ENCODE results near the gene ZNF418. TPM values are rescaled to one million over a fixed set of nuclear protein-coding genes. Genes with fewer than 3 reads are reported as not detected.
A peak's percentile ranks its signal among the peaks of the same experiment; 100 is the strongest.
"Not testable (repeated sequence)": the region's sequence is repeated elsewhere in the genome, so short reads cannot be mapped to it uniquely, and the experiment has no call there.

The ZNF418 gene
- total RNA-seq, 1 donor from 2014 or later = 13.5 TPM

DNA sequence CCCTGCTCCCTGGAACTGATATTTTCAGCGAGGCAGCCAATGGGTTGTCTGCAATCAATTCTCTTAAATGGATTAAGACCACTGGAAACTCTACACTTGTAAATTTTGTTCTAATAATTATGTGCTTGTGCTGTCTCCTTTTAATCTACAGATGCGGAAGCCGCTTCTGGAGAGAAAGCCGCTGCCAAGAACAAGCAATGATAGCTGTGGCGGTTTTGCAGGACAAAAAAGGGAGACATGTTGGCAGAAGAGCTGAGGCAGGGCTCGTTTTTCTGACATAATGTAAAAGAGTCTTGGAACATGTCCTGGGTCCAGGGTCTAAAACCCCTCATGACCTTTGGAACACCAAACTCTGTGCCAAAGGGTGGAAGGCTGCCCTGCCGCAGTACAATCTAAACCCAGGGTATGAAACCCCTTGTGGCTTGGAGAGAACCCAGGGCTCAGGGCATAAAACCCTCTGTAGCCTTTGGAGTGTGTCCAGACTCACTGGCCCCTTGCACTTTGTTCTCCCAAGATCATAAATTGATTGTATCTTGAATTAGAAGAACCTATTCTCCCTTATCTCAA lies 31.5 kb downstream of the ZNF418 start:
- intact Hi-C loops (cut with DNase I) = no loop called here
- no peak for DNase-seq
- ATAC-seq (ENCODE audit: poor library complexity) = no peak

DNA sequence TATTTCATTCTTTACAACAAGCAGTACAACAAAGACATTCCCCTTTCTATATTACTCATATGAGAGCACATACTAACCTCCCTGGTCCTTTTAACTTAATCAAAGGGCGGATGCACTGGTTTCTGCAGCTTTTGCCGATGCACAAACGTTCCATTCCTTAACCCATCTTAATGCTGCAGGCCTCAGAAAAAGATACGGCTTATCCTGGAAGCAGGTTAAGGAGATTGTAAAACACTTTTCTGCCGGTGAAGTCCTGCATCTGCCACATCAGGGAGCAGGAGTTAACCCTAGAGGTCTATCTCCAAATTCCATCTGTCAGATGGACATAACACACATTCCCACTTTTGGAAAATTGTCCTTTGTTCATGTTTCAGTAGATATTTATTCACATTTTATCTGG lies 34.9 kb downstream of the ZNF418 start:
- DNase-seq = no peak
- no peak for ATAC-seq (ENCODE audit: poor library complexity)
- intact Hi-C loops (cut with DNase I) = no loop called here

DNA sequence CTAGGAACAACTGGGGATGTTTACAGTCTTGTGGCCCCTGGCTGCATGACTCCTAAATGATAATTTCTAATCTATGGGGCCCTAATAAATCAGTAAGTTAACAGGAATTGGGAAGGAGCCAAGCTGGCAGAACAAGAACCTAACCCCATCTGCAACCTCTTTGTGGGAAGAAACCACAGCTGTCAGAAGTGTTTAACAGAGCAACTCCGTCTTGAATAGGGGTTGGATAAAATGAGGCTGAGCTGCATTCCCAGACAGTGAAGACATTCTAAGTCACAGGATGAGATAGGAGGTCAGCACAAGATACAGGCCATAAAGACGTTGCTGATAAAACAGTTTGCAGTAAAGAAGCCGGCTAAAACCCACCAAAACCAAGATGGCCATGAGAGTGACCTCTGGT lies 44.5 kb downstream of the ZNF418 start:
- ATAC-seq (ENCODE audit: poor library complexity); intact Hi-C loops (cut with DNase I); DNase-seq: not testable (repeated sequence)

DNA sequence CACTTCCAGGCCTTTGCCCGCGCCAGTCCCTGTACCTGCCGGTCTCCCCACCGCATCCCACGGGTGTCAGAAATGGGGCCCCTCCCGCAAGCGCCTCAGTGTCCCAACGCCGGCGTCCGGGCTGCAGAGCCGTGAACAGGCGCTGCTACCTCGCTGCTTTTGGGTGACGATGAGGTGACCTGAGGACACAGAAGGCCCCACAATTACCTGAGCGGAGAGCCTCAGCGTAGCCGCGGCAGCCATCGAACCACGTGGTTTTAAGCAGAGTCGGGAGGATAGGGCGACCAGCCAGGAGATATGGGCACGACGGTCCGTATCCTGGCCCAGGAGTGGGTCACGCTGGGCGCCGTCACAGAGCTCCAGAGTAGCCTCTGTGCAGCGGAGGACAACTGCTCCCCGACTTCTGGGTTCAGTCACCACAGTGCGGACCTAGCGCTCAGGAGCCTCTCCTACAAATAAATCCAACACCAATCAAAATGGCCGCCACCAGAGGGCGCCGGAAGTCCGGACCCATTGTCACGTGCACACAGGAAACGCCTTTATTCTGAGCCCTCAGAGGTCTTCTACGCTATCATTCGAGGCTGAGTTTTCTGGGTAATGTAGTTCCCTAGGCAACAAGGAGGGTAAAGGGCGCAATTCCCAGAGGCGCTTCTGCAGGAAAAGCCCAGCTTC lies 46.5 kb downstream of the ZNF418 start, which contains the start of gene ZNF814:
Gene ZNF814 (minus strand): TSS at position 478 of the 672 bp plus-strand sequence. CDS start 235 bp downstream, at position 243.
- ATAC-seq (ENCODE audit: poor library complexity) (peak; percentile 93), DNase-seq (peak; percentile 89)
- intact Hi-C loops (cut with DNase I) = no loop called here

DNA sequence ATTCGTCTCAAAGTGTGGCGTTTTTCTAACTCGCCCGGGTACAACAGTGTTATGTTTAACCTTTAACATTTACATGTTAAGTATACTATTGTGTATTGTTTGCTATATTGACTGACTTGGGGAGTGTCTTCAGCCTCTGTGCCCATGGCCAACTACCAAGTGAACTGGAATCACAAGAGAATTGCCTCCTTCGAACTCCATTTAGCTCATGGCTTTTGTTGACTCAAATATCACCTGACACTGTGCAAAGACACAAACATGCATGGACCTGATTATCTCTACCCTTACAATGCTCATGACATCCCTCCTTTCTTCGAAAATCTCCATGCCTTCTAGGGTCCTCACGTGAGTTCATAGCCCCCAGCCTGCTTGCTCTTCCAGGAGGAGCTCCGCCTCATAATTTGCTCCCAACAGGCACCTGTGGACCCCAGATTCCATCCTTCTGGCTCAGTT lies 47.1 kb downstream of the ZNF418 start:
- ATAC-seq (ENCODE audit: poor library complexity) = peak; percentile 2
- no peak for DNase-seq
- intact Hi-C loops (cut with DNase I) = no loop called here

DNA sequence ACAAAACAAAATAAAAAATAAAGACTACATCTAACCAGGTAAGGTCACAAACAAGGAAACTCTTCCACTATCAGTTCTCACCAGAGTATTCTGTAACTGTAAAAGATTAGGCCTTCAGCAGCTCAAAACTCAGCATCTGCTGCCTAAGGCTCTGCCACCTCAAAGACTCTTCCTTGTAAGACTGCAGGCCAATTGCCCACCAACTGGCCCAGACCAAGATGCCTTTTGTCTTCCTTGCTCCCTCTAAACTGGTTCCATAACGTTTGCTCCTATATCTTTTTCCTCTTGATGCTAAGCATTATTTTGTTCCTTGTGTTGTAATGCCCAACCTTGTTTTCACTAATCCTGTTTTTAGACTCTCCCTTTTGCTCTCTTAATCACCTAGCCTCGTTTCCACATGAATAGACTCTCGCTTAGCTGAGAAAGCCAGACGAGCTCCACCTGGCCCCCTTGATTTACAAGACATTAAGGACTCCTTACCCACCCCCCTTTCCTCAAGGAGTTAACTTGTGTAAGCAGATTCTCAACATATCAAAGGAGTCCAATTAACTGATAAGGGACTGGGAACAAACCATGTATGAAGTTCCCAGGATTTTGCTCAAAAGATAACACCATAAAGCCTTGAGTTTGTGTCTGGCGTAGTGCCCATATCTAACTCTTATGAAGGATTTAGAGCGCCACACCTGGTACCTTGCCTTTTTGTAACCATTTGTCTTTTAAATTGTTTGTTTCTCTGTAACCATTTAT lies 47.8 kb downstream of the ZNF418 start:
- ATAC-seq (ENCODE audit: poor library complexity) (no peak), DNase-seq (no peak)
- intact Hi-C loops (cut with DNase I) = no loop called here

DNA sequence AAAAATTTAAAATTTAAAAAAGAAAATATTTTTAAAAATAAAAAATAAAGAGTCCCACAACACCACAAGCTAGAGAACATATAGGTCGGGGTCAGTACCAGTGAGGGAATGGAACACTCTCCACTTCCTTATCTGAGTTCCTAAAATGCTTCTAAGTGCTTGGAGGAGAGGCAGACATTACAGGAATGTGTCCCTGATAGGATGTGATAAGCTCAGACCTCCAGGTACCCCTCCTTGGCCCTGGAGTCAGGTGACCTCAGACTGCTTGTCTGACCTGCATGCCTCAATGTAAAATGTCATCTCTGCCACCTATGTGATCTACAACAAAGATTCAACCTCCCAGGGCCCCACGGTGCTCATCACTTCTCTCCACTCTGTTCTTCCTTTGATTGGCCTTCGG lies 49.2 kb downstream of the ZNF418 start:
- no peak for ATAC-seq (ENCODE audit: poor library complexity)

DNA sequence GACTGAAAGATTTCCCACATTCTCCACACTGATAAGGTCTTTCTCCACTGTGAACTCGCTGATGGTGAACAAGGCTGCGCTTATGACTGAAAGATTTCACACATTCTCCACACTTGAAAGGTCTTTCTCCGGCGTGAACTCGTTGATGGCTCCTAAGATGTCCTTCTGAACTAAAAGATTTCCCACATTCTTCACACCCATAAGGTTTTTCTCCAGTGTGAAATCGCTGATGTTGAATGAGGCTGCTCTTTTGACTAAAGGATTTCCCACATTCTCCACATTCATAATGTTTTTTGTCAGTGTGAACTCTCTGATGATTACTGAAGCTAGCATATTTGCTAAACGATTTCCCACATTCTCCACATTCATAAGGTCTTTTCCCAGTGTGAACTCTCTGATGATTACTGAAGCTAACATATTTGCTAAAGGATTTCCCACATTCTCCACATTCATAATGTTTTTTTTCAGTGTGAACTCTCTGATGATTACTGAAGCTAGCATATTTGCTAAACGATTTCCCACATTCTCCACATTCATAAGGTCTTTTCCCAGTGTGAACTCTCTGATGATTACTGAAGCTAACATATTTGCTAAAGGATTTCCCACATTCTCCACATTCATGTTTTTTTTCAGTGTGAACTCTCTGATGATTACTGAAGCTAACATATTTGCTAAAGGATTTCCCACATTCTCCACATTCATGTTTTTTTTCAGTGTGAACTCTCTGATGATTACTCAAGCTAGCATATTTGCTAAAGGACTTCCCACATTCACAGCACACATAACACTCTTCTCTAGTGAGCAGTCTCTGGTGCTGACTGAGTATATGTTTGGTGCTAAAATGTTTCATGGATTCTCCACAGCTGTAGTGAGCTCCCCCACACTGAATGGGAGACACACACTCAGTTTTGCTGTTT lies 61.1 kb downstream of the ZNF418 start:
- DNase-seq; ATAC-seq (ENCODE audit: poor library complexity); intact Hi-C loops (cut with DNase I): not testable (repeated sequence)

More for the DNA sequence above, 49.2 kb downstream of the ZNF418 start:
- DNase-seq = no peak
- intact Hi-C loops (cut with DNase I) = no loop called here

DNA sequence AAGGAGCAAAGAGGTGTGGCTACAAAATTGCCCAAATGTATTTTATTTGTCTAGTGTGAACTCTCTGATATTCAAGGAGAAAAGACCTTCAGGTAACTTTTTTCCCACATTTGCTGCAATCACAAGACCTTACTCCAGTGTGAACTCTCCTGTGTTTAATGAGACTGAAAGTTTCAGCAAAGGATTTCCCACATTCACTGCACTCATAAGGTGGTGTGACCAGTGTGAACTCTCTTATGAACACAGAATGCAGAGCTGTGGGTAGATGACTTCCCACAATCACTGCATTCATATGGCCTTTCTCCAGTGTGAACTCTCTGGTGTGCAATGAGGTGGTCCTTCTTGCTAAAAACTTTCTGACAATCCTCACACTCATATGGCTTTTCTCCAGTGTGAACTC lies 62.8 kb downstream of the ZNF418 start:
- no peak for DNase-seq
- ATAC-seq (ENCODE audit: poor library complexity) = no peak
- intact Hi-C loops (cut with DNase I) = no loop called here

Other genes with a start within 250 kb of the ZNF418 start
- 3.1 TPM for gene ZNF154, start 226.2 kb downstream of the ZNF418 start, total RNA-seq
- gene ZNF671, start 207.8 kb downstream of the ZNF418 start, total RNA-seq = 5.8 TPM
- gene ZNF776, start 188.6 kb downstream of the ZNF418 start, total RNA-seq = 9.8 TPM
- 9.8 TPM for gene ZNF586, start 165.7 kb downstream of the ZNF418 start, total RNA-seq
- 3.5 TPM for gene ZNF552, start 120.5 kb downstream of the ZNF418 start, total RNA-seq
- 6.3 TPM for gene ZNF587B, start 105.1 kb downstream of the ZNF418 start, total RNA-seq
- gene ZNF587, start 85.5 kb downstream of the ZNF418 start, total RNA-seq = 13.7 TPM
- gene ZNF814, start 46.4 kb downstream of the ZNF418 start, total RNA-seq = 14.2 TPM
- 10.0 TPM for gene ZNF417, start 18.8 kb downstream of the ZNF418 start, total RNA-seq
- gene ZNF256, start 12.3 kb upstream of the ZNF418 start, total RNA-seq = 9.1 TPM
- 2.4 TPM for gene C19orf18, start 39.1 kb upstream of the ZNF418 start, total RNA-seq
- gene ZNF606, start 67.4 kb upstream of the ZNF418 start, total RNA-seq = 15.0 TPM
- gene ZSCAN1, start 98.6 kb upstream of the ZNF418 start, total RNA-seq = not detected
- gene ZNF135, start 123.9 kb upstream of the ZNF418 start, total RNA-seq = 3.4 TPM
- 60.5 TPM for gene ZSCAN18, start 162.8 kb upstream of the ZNF418 start, total RNA-seq
- 6.5 TPM for gene ZNF329, start 215.4 kb upstream of the ZNF418 start, total RNA-seq
- gene ZNF274, start 247.7 kb upstream of the ZNF418 start, total RNA-seq = 17.4 TPM